HFFc6 (cell line): ENCODE measurements around the gene TCP11. TPM values are rescaled to one million over a fixed set of nuclear protein-coding genes. Genes with fewer than 3 reads are reported as not detected.

ENCODE experiments used
- DNase-seq: peaks from one replicate; pipeline ENCODE4 v3.0.0-alpha.2; 2018
- H3K27ac Mint-ChIP-seq: 2 replicates; pipeline ENCODE4 v1.8.0; 2020; ENCODE audit warnings: mild to moderate bottlenecking, mixed read lengths
- H3K27me3 Mint-ChIP-seq: 2 replicates; pipeline ENCODE4 v1.8.0; 2021; ENCODE audit warnings: mild to moderate bottlenecking, moderate library complexity, mixed read lengths; ENCODE audit not compliant: insufficient read depth
- H3K36me3 Mint-ChIP-seq: 2 replicates; pipeline ENCODE4 v1.8.0; 2021; ENCODE audit warnings: low read depth, mixed read lengths
- H3K4me1 Mint-ChIP-seq: 2 replicates; pipeline ENCODE4 v1.8.0; 2020; ENCODE audit warnings: low read depth, mixed read lengths
- H3K4me3 Mint-ChIP-seq: 2 replicates; pipeline ENCODE4 v1.8.0; 2020; ENCODE audit warnings: mild to moderate bottlenecking, moderate library complexity, mixed read lengths
- H3K9me3 Mint-ChIP-seq: 2 replicates; pipeline ENCODE4 v1.8.0; 2020; ENCODE audit warnings: mild to moderate bottlenecking, mixed read lengths
- CTCF ChIP-seq: fragments of 200-600 bp; sonication (generic); IDR thresholded peaks from 2 replicates; pipeline ENCODE4 v1.5.0; 2021; ENCODE audit warnings: antibody characterized with exemption, mild to moderate bottlenecking
- total RNA-seq, 6 experiments: library from RNA; stranded (reverse); fragmentation: NEBNext Ultra II Directional; extraction: Animal tissue kit (Norgen Biotek cat#: 25700); gene quantifications; 2 replicates in 1 of 6; 3 replicates in 5 of 6; pipeline ENCODE4 v1.2.3, GENCODE V29; 2021

The TCP11 gene
- total RNA-seq, 6 experiments from 2014 or later: 0.31 to 0.70 (median 0.37) TPM

DNA sequence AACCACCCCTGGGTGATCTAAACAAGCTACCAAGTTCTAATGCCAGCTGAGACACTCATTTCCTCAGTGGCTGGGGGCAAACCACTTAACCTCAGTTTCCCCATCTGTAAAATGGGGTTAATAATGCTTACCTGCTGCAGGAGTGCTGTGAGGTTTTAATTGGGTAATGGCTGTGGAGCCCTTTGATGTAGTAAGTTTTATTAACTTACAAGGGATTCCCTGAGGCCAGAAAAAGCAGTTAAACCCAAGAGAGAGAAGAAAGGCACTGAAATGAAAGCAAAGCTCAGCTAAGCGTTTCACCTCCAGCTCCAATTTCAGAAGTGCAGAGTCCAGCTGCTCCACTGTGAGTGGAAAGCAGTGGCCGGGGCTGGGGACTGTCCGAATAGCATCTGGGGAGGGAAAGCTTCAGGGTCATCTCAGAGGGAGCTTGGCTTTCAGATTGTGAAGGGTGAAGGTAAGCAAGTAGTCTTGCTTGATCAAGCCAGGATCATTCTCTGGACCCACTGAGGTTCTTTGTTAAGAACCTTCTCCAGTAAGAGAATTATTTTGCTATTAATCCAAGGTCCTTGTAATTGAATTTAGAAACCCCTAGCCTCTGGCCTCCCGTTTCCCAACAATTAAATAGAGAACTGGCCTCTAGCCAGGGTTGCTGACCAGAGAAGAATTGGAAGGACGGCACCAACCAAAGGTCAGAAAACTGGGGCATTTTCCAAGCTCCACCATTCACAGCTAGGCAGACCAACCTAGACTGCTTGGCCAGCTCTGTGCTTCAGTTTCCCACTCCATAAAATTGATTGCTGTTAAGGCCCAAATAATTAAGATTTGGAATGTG lies 20.9 kb upstream of the TCP11 start:
- DNase-seq: no peak
- H3K36me3 Mint-ChIP-seq: no peaks in the 10 kb centered on the region
- H3K27ac Mint-ChIP-seq: no peak overlapping the region
- H3K4me1 Mint-ChIP-seq: peaks cover 49% of the 10 kb centered on the region
- no peaks in the 10 kb centered on the region for H3K9me3 Mint-ChIP-seq
- no peak overlapping the region for H3K4me3 Mint-ChIP-seq
- no peaks in the 10 kb centered on the region; the same call in 1 of the 2 replicates for H3K27me3 Mint-ChIP-seq
- no peak for TF ChIP-seq CTCF

GRCh38 chr6:35161266-35161665 lies 20.1 kb upstream of the TCP11 start:
- TF ChIP-seq CTCF: no peak
- Mint-ChIP-seq H3K9me3 (no peaks in the 10 kb centered on the region), H3K36me3 (no peaks in the 10 kb centered on the region), H3K4me1 (peaks cover 42% of the 10 kb centered on the region), H3K4me3 (no peak overlapping the region), H3K27ac (no peak overlapping the region), H3K27me3 (no peaks in the 10 kb centered on the region; the same call in 1 of the 2 replicates)
- no peak for DNase-seq

DNA sequence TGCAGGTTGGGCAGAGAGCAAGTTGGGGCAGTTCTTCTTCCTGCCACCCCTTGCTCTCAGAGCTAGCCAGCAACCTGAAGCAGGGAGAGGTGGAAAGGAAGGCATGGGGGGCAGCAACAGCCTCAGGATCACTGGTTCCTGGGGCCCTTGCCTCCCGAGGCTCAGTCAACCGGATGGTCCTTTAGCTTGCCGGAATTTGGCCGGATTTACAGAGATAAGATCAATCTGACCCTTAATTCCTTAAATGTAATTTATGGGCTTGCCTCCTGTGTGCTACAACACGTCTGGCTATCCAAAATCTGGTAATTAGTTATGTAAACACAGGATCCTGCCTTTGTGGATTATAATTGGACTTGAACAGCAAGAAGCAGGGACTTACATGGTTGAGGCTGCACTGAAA lies 19.5 kb upstream of the TCP11 start:
- peaks cover 41% of the 10 kb centered on the region for H3K4me1 Mint-ChIP-seq
- DNase-seq: no peak
- H3K4me3 Mint-ChIP-seq: no peak overlapping the region
- no peaks in the 10 kb centered on the region for H3K36me3 Mint-ChIP-seq
- no peaks in the 10 kb centered on the region; the same call in 1 of the 2 replicates for H3K27me3 Mint-ChIP-seq
- no peaks in the 10 kb centered on the region for H3K9me3 Mint-ChIP-seq
- no peak for TF ChIP-seq CTCF
- H3K27ac Mint-ChIP-seq: no peak overlapping the region

GRCh38 chr6:35158520-35158919 lies 17.4 kb upstream of the TCP11 start:
- no peak for DNase-seq
- Mint-ChIP-seq H3K9me3 (no peaks in the 10 kb centered on the region), H3K4me3 (no peak overlapping the region), H3K4me1 (peaks cover 44% of the 10 kb centered on the region), H3K27me3 (no peaks in the 10 kb centered on the region; the same call in 1 of the 2 replicates), H3K36me3 (no peaks in the 10 kb centered on the region; the same call in 1 of the 2 replicates), H3K27ac (no peak overlapping the region)
- no peak for TF ChIP-seq CTCF

- Mint-ChIP-seq H3K4me3 (no peak overlapping the region), H3K36me3 (no peaks in the 10 kb centered on the region; the same call in 1 of the 2 replicates), H3K9me3 (no peaks in the 10 kb centered on the region), H3K27ac (no peak overlapping the region), H3K27me3 (no peaks in the 10 kb centered on the region; the same call in 1 of the 2 replicates), H3K4me1 (peaks cover 60% of the 10 kb centered on the region)
- no peak for TF ChIP-seq CTCF
- no peak for DNase-seq
These were observed 13.8 kb upstream of the TCP11 start for GRCh38 chr6:35154947-35155346.
